Activated CD4-positive, alpha-beta T cell treated with anti-CD3 and anti-CD28 coated beads, Interleukin-2, amount 50 U/mL, for 4 hours (primary cell): ENCODE measurements around the gene ADK.

Experiments used
- DNase-seq, 2 experiments: peaks; one replicate each; pipeline ENCODE4 v3.0.0-alpha.2; 2020

Gene ADK

DNA sequence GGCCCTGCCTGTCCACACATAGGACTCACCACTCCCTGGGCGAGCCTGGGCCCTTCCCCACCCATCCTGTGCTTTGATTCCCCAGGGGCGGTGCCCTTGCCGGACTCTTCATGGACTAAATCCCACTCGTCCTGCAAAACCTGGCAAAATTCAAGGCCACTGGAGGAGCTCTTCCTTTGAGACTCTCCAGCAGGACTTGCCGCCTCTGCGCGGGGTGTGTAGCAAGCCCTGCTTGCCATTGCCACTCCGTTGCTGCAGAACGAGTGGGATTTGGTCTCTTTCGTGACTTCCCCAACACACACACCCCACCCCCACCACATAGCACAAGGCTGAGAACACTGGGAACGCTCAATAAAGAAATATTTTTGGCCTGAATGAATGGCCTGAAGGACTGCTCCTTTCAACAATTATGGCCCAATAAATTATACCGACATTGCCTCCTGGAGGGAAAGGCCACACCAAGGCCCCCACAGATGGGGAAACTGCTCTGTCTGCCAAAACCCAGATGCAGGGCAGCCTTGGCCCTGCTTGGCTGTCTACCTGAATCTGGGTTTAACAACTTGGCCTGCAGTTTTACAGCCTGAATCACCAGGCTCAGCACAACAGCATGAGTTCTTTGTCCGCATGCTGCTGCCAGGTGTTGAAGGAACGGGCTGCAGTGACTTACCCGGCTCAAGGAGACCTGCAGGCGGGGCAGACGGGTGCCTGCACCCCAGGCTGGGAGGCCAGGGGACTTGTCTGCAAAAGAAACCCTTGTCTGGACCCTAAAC lies 602.6 kb downstream of the ADK start:
- DNase-seq = no peak

DNA sequence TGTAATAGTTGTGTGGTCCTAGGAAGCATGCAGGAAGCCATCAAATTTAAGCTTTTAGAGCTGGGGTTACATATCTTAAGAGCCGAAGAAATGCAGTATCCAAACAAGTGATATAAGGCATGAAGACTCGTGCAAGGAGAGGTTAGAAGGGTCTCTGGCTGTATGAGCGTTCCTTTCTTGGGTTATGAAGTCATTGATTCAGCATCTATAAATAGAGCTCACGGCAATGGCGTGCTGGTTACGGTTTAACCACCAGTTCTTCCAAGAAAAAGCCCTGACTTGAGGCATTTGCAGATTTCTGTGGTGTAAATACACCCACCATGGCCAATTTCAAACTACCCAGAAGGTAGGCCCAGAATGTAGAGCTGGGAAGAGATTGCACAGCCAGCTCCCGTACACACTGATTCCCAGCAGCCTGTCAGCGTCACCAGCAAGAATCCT lies 603.4 kb downstream of the ADK start:
- no peak for DNase-seq

DNA sequence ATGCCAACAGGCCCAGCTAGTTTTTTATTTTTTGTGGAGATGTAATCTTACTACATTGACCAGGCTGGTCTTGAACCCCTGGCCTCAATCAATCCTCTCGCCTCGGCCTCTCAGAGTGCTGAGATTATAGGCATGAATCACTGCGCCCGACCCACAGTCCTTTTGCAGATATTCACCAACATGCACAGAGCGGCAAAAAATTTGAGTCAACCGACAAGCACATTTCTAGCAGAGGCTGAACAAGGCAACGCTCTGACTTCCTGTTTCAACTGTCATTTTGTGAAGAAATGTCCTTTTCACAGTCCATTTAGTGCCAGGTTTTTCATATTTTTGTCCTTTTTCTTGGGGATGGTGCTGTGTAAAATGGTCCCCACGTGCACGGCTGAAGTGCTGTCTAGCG lies 604.3 kb downstream of the ADK start:
- no peak for DNase-seq
